IPS-20b (cell line): ENCODE measurements around the gene BMI1.
A peak's percentile ranks its signal among the peaks of the same experiment; 100 is the strongest.

Experiments used
- H3K27ac ChIP-seq: one replicate; pipeline ENCODE4 v1.5.1; 2013; ENCODE audit warnings: low read length
- H3K27me3 ChIP-seq: 2 replicates; pipeline ENCODE4 v1.6.1; 2013; ENCODE audit warnings: mild to moderate bottlenecking, low read length, inconsistent platforms; ENCODE audit not compliant: insufficient read depth
- H3K36me3 ChIP-seq: 2 replicates; pipeline ENCODE4 v1.6.1; 2013; ENCODE audit warnings: low read depth, mild to moderate bottlenecking, inconsistent platforms, low read length, moderate library complexity; ENCODE audit not compliant: insufficient read depth
- H3K4me1 ChIP-seq: 2 replicates; pipeline ENCODE4 v1.6.1; 2013; ENCODE audit warnings: mild to moderate bottlenecking, control low read depth, inconsistent platforms, low read length, moderate library complexity; ENCODE audit not compliant: insufficient read depth
- H3K4me3 ChIP-seq: 2 replicates; pipeline ENCODE4 v1.5.1; 2013; ENCODE audit warnings: mild to moderate bottlenecking, low read length, inconsistent platforms
- H3K9ac ChIP-seq: 2 replicates; pipeline ENCODE4 v1.6.1; 2013; ENCODE audit warnings: low read depth, mild to moderate bottlenecking, inconsistent platforms, low read length, moderate library complexity
- H3K9me3 ChIP-seq: 2 replicates; pipeline ENCODE4 v1.6.1; 2013; ENCODE audit warnings: mild to moderate bottlenecking, low read depth, low read length, inconsistent platforms; ENCODE audit not compliant: insufficient read depth

Gene BMI1

GRCh38 chr10:22320591-22321155 lies at the start of gene BMI1:
TSS of gene BMI1 (plus strand) at chr10:22321099. CDS start at chr10:22326450, 5,351 bp downstream.
- H3K36me3 ChIP-seq, result no peaks in the 10 kb centered on the region
- H3K4me1 ChIP-seq, result peaks cover 34% of the 10 kb centered on the region; the same call in 1 of the 2 replicates
- H3K9me3 ChIP-seq, result no peaks in the 10 kb centered on the region
- H3K9ac ChIP-seq, result peak within 1 kb of the TSS; percentile 49; the same call in 1 of the 2 replicates
- peaks cover 76% of the 10 kb centered on the region for H3K27me3 ChIP-seq
- peak within 1 kb of the TSS; percentile 56 for H3K4me3 ChIP-seq
- H3K27ac ChIP-seq, result no peak within 1 kb of the TSS

- H3K27ac ChIP-seq, result no peak overlapping the region
- no peak overlapping the region for H3K9ac ChIP-seq
- H3K4me3 ChIP-seq, result no peak overlapping the region
Observed at GRCh38 chr10:22271786-22272185, 49.1 kb upstream of the BMI1 start.

GRCh38 chr10:22278441-22278782 lies 42.5 kb upstream of the BMI1 start:
- Histone ChIP-seq H3K9ac (no peak overlapping the region), H3K27ac (no peak overlapping the region), H3K9me3 (no peaks in the 10 kb centered on the region), H3K36me3 (no peaks in the 10 kb centered on the region), H3K4me1 (peaks cover 19% of the 10 kb centered on the region; the same call in 1 of the 2 replicates), H3K27me3 (no peaks in the 10 kb centered on the region), H3K4me3 (0 out of 2 replicates have a peak overlapping the region, but pooled peaks have one; percentile 3)

More at GRCh38 chr10:22271786-22272185, 49.1 kb upstream of the BMI1 start:
- Histone ChIP-seq H3K36me3 (no peaks in the 10 kb centered on the region), H3K9me3 (no peaks in the 10 kb centered on the region), H3K27me3 (no peaks in the 10 kb centered on the region), H3K4me1 (no peaks in the 10 kb centered on the region)

GRCh38 chr10:22280078-22280477 lies 40.8 kb upstream of the BMI1 start:
- Histone ChIP-seq H3K4me1 (peaks cover 19% of the 10 kb centered on the region; the same call in 1 of the 2 replicates), H3K4me3 (no peak overlapping the region), H3K27ac (no peak overlapping the region)

GRCh38 chr10:22285130-22285529 lies 35.8 kb upstream of the BMI1 start:
- H3K9ac ChIP-seq, result no peak overlapping the region
- H3K4me1 ChIP-seq, result peaks cover 2% of the 10 kb centered on the region; the same call in 1 of the 2 replicates
- no peaks in the 10 kb centered on the region for H3K27me3 ChIP-seq
- no peak overlapping the region for H3K4me3 ChIP-seq
- H3K27ac ChIP-seq, result no peak overlapping the region
- no peaks in the 10 kb centered on the region for H3K9me3 ChIP-seq
- no peaks in the 10 kb centered on the region for H3K36me3 ChIP-seq

More at GRCh38 chr10:22280078-22280477, 40.8 kb upstream of the BMI1 start:
- H3K27me3 ChIP-seq, result no peaks in the 10 kb centered on the region
- H3K9me3 ChIP-seq, result no peaks in the 10 kb centered on the region
- H3K36me3 ChIP-seq, result no peaks in the 10 kb centered on the region
- H3K9ac ChIP-seq, result no peak overlapping the region

- H3K27ac ChIP-seq, result no peak overlapping the region
- H3K4me1 ChIP-seq, result no peaks in the 10 kb centered on the region
- no peaks in the 10 kb centered on the region for H3K9me3 ChIP-seq
- no peak overlapping the region for H3K4me3 ChIP-seq
- no peak overlapping the region for H3K9ac ChIP-seq
- H3K36me3 ChIP-seq, result no peaks in the 10 kb centered on the region
- no peaks in the 10 kb centered on the region for H3K27me3 ChIP-seq
Observed at GRCh38 chr10:22293747-22294404, 27.0 kb upstream of the BMI1 start.

- Histone ChIP-seq H3K9ac (no peak overlapping the region), H3K9me3 (no peaks in the 10 kb centered on the region), H3K4me1 (no peaks in the 10 kb centered on the region), H3K36me3 (no peaks in the 10 kb centered on the region), H3K27ac (no peak overlapping the region), H3K4me3 (no peak overlapping the region), H3K27me3 (no peaks in the 10 kb centered on the region)
Observed at GRCh38 chr10:22294694-22295093, 26.2 kb upstream of the BMI1 start.

GRCh38 chr10:22301193-22301592 lies 19.7 kb upstream of the BMI1 start:
- Histone ChIP-seq H3K36me3 (no peaks in the 10 kb centered on the region), H3K9ac (no peak overlapping the region), H3K27me3 (no peaks in the 10 kb centered on the region), H3K27ac (no peak overlapping the region), H3K4me3 (no peak overlapping the region), H3K9me3 (peaks cover 3% of the 10 kb centered on the region; the same call in 1 of the 2 replicates), H3K4me1 (no peaks in the 10 kb centered on the region)

GRCh38 chr10:22303461-22303860 lies 17.4 kb upstream of the BMI1 start:
- peaks cover 3% of the 10 kb centered on the region; the same call in 1 of the 2 replicates for H3K9me3 ChIP-seq
- no peak overlapping the region for H3K9ac ChIP-seq
- no peaks in the 10 kb centered on the region for H3K4me1 ChIP-seq
- no peak overlapping the region for H3K27ac ChIP-seq
- no peak overlapping the region for H3K4me3 ChIP-seq
- H3K36me3 ChIP-seq, result no peaks in the 10 kb centered on the region
- no peaks in the 10 kb centered on the region for H3K27me3 ChIP-seq

- Histone ChIP-seq H3K27me3 (no peaks in the 10 kb centered on the region; the same call in 1 of the 2 replicates), H3K4me1 (no peaks in the 10 kb centered on the region), H3K9me3 (peaks cover 3% of the 10 kb centered on the region; the same call in 1 of the 2 replicates), H3K4me3 (no peak overlapping the region), H3K9ac (no peak overlapping the region), H3K27ac (no peak overlapping the region), H3K36me3 (no peaks in the 10 kb centered on the region)
Observed at GRCh38 chr10:22305721-22306120, 15.2 kb upstream of the BMI1 start.

- H3K9ac ChIP-seq, result no peak overlapping the region
- H3K4me1 ChIP-seq, result no peaks in the 10 kb centered on the region
Observed at GRCh38 chr10:22308390-22308789, 12.5 kb upstream of the BMI1 start.

More at GRCh38 chr10:22308390-22308789, 12.5 kb upstream of the BMI1 start:
- H3K27me3 ChIP-seq, result peaks cover 7% of the 10 kb centered on the region
- H3K4me3 ChIP-seq, result no peak overlapping the region
- no peak overlapping the region for H3K27ac ChIP-seq
- H3K9me3 ChIP-seq, result peaks cover 3% of the 10 kb centered on the region; the same call in 1 of the 2 replicates
- H3K36me3 ChIP-seq, result no peaks in the 10 kb centered on the region
